Psoas muscle (tissue), 8 donors: ENCODE results near the gene GGA2. TPM values are rescaled to one million over a fixed set of nuclear protein-coding genes. Genes with fewer than 3 reads are reported as not detected.

Experiments
- ATAC-seq, 4 donors: fragments of 200-7000 bp; cut with Tn5 transposase; one replicate each; pipeline ENCODE4 v1.9.1; 2020; ENCODE audit warnings: moderate library complexity in 3 of 4, mild to moderate bottlenecking in 2 of 4
- DNase-seq, 2 donors: peaks; one replicate each; pipeline ENCODE4 v3.0.0-alpha.2; 2020
- H3K27ac ChIP-seq: fragments of 200-600 bp; one replicate; pipeline ENCODE4 v1.8.0; 2022
- H3K27me3 ChIP-seq, 3 donors: fragments of 200-600 bp in 1 of 3; one replicate each; pipeline versions ENCODE4 v1.6.1 to v1.8.0; 2013 to 2022; ENCODE audit warnings: low read length in 2 of 3, mild to moderate bottlenecking in 2 of 3, moderate library complexity in 1 of 3; ENCODE audit not compliant: insufficient read depth in 3 of 3
- H3K36me3 ChIP-seq, 2 donors: fragments of 200-600 bp in 1 of 2; one replicate each; pipeline versions ENCODE4 v1.6.1 to v1.8.0; 2013 to 2022; ENCODE audit warnings: low read depth in 1 of 2, mild to moderate bottlenecking in 1 of 2, moderate library complexity in 1 of 2; ENCODE audit not compliant: insufficient read depth in 1 of 2
- H3K4me1 ChIP-seq: fragments of 200-600 bp; one replicate; pipeline ENCODE4 v1.8.0; 2022
- H3K4me3 ChIP-seq: fragments of 200-600 bp; one replicate; pipeline ENCODE4 v1.8.0; 2022; ENCODE audit warnings: mild to moderate bottlenecking
- H3K9me3 ChIP-seq: fragments of 200-600 bp; one replicate; pipeline ENCODE4 v1.8.0; 2022
- CTCF ChIP-seq: fragments of 200-600 bp; IDR thresholded peaks from one replicate; pipeline ENCODE4 v1.8.0; 2022; ENCODE audit warnings: antibody characterized with exemption
- WGBS, 3 donors: extraction: QIAGEN DNeasy Blood & Tissue Kit; methylation state at CpG; one replicate each; pipeline versions ENCODE4 v1.1.6 to v1.1.7; 2013; 5-methylcytosine and 5-hydroxymethylcytosine counted together
- intact Hi-C, 2 donors: fragments of 100-400 bp; cut with DNase I; formaldehyde crosslinking; loops; one replicate each; pipeline versions ENCODE4 v1.11.0 to v1.14.2; 2022
- polyA plus RNA-seq, 3 donors: library from polyadenylated mRNA; stranded (reverse); fragments of 200-250 nt; gene quantifications; one replicate each; pipeline ENCODE4 v1.2.3, GENCODE V29; 2013
- total RNA-seq, 4 donors: library from RNA; stranded (reverse); fragmentation: NEBNext Ultra II Directional in 2 of 4; extraction: Animal tissue kit (Norgen Biotek cat#: 25700) in 2 of 4; gene quantifications; one replicate each; pipeline versions ENCODE4 v1.2.1 to v1.2.4, GENCODE V29; 2021 to 2023
- donor health status: healthy with polysubstance abuse.
- donor health status: DM: no; HTN: no; CAD: no; lungs with moderate emphysema.
- donor health status: Bipolar disorder and iron deficiency.
- donor health status: healthy.
- donor health status: DM: yes; HTN: yes; CAD: no.
- donor health status: DM: no; HTN: no; CAD: no.
- donor health status: DM: no; HTN: no; CAD: no.
- donor health status: DM: yes; HTN: yes; CAD: no.

The GGA2 gene
- total and polyA plus RNA-seq, 7 donors, result 18.9 to 62.9 (median 49.3) TPM

DNA sequence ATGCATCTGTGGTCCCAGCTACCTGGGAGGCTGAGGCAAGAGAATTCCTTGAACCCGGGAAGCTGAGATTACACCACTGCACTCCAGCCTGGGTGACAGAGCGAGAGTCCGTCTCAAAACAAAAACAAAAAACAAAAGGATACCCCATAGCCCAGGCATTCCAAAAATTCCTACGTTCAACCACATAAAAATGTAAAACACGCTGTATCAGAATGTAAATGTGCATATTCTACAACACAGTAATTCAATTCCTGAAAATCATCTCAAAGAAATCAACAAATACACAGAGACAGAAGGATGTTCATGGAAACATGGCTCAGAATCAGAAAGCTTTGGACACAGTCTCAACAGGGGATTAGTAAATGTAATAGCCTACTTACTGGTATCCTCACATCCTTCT, 90.3 kb downstream of the GGA2 start:
- Histone ChIP-seq H3K27ac (no peak overlapping the region), H3K36me3 (peaks cover 2 to 60% of the 10 kb centered on the region in 2 donors), H3K27me3 (no peaks in the 10 kb centered on the region), H3K9me3 (no peaks in the 10 kb centered on the region), H3K4me3 (no peak overlapping the region), H3K4me1 (peaks cover 7% of the 10 kb centered on the region)
- ATAC-seq (no peak), DNase-seq (no peak)
- intact Hi-C loops, result no loop called here
- 83 to 87% (median 83%) methylated on average over 5 of the region's 5 CpGs for WGBS, 3 donors
- TF ChIP-seq CTCF, result no peak

DNA sequence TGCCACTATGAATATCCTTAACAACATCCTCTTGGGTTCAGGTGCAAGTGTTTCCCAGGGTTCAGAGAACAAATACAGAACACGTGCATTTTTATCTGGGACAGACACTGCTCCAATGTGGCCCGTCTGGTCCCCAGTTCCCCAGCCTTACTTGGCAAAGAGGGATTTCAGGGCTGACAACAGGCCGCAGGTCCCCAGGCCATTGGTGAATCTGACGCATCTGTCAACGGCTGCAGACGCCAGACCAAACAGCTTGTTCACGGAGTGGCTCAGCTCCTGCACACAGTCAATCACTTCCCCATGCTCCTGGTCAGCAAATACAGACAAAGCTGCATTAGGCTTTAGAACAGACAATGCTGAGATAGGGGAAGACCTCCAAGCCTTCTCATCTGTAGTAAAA, 93.5 kb downstream of the GGA2 start:
- 89 to 93% (median 91%) methylated on average over 7 of the region's 7 CpGs for WGBS, 3 donors
- no peaks in the 10 kb centered on the region for H3K9me3 ChIP-seq
- no peak for ATAC-seq
- intact Hi-C loops, result no loop called here
- no peaks in the 10 kb centered on the region for H3K27me3 ChIP-seq
- DNase-seq, result no peak
- peaks cover 14% of the 10 kb centered on the region for H3K4me1 ChIP-seq
- H3K27ac ChIP-seq, result no peak overlapping the region
- TF ChIP-seq CTCF, result no peak
- H3K4me3 ChIP-seq, result no peak overlapping the region
- H3K36me3 ChIP-seq, result peaks cover 2 to 82% of the 10 kb centered on the region in 2 donors

DNA sequence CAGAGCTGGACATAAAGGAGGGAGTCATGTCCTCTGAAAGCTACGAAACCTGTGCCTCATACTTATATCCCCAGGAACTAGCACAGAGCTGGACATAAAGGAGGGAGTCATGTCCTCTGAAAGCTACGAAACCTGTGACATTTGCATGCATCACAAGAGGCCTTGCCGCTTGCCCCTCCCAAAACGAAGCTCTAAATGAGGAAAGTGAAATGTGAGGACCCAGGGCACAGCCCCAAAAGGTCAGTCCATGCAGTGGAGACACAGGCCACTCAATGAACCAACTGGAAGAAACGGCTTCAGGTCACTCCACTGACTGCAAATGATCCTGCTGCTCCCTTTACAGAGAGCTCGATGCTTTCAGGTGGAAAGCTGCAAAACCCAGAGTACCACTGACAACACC, 95.6 kb downstream of the GGA2 start:
- Histone ChIP-seq H3K36me3 (peaks cover 2 to 92% of the 10 kb centered on the region in 2 donors), H3K27ac (peak overlapping the region; percentile 41), H3K4me3 (no peak overlapping the region), H3K27me3 (no peaks in the 10 kb centered on the region), H3K9me3 (no peaks in the 10 kb centered on the region), H3K4me1 (peaks cover 14% of the 10 kb centered on the region)
- no peak for TF ChIP-seq CTCF
- DNase-seq (peak in 1 of 2 donors; percentile 73), ATAC-seq (peak; percentile 62 to 97 (median 89))
- intact Hi-C loops, result no loop called here
- 27 to 52% (median 32%) methylated on average over 6 of the region's 6 CpGs for WGBS, 3 donors

Other genes with a start within 250 kb of the GGA2 start
- gene SCNN1B, start 208.2 kb downstream of the GGA2 start, total RNA-seq, result under 1 TPM; 0.16 to 0.67 (median 0.41) TPM
- under 1 TPM; 0.10 to 0.76 (median 0.51) TPM for gene SCNN1B, start 208.2 kb downstream of the GGA2 start, polyA plus RNA-seq
- 1 to 10 TPM; 6.7 to 9.6 (median 9.4) TPM for gene COG7, start 57.3 kb downstream of the GGA2 start, total RNA-seq
- 10 to 100 TPM in 2 of 3 donors, 1 to 10 TPM in 1; 7.6 to 14.7 (median 10.5) TPM for gene COG7, start 57.3 kb downstream of the GGA2 start, polyA plus RNA-seq
- 10 to 100 TPM; 19.0 to 28.3 (median 20.9) TPM for gene EARS2, start 46.9 kb upstream of the GGA2 start, total RNA-seq
- gene EARS2, start 46.9 kb upstream of the GGA2 start, polyA plus RNA-seq, result 10 to 100 TPM; 12.1 to 22.5 (median 13.6) TPM
- gene UBFD1, start 47.2 kb upstream of the GGA2 start, total RNA-seq, result 100 to 1,000 TPM; 108 to 147 (median 122) TPM
- gene UBFD1, start 47.2 kb upstream of the GGA2 start, polyA plus RNA-seq, result 100 to 1,000 TPM in 1 of 3 donors, 10 to 100 TPM in 2; 44.8 to 145 (median 48.1) TPM
- gene NDUFAB1, start 85.8 kb upstream of the GGA2 start, total RNA-seq, result 100 to 1,000 TPM; 175 to 241 (median 210) TPM
- 100 to 1,000 TPM; 304 to 441 (median 365) TPM for gene NDUFAB1, start 85.8 kb upstream of the GGA2 start, polyA plus RNA-seq
- gene PALB2, start 130.8 kb upstream of the GGA2 start, total RNA-seq, result 1 to 10 TPM; 4.3 to 6.6 (median 5.4) TPM
- gene PALB2, start 130.8 kb upstream of the GGA2 start, polyA plus RNA-seq, result 10 to 100 TPM in 1 of 3 donors, 1 to 10 TPM in 2; 5.2 to 10.6 (median 6.2) TPM
- 10 to 100 TPM; 27.5 to 43.8 (median 31.6) TPM for gene DCTN5, start 131.0 kb upstream of the GGA2 start, total RNA-seq
- gene DCTN5, start 131.0 kb upstream of the GGA2 start, polyA plus RNA-seq, result 10 to 100 TPM; 17.1 to 47.4 (median 40.5) TPM
- under 1 TPM; 0.58 to 0.98 (median 0.82) TPM for gene PLK1, start 168.4 kb upstream of the GGA2 start, total RNA-seq
- under 1 TPM; 0.43 to 0.87 (median 0.57) TPM for gene PLK1, start 168.4 kb upstream of the GGA2 start, polyA plus RNA-seq
- under 1 TPM in 1 of 4 donors, not detected in 3; 0.19 TPM for gene ERN2, start 202.7 kb upstream of the GGA2 start, total RNA-seq
- gene ERN2, start 202.7 kb upstream of the GGA2 start, polyA plus RNA-seq, result under 1 TPM in 2 of 3 donors, not detected in 1; 0.03 to 0.08 TPM
- gene CHP2, start 244.5 kb upstream of the GGA2 start, total RNA-seq, result not detected
- under 1 TPM in 2 of 3 donors, not detected in 1; 0.05 to 0.08 TPM for gene CHP2, start 244.5 kb upstream of the GGA2 start, polyA plus RNA-seq